ENCODE measurements around the gene CCDC187. TPM values are rescaled to one million over a fixed set of nuclear protein-coding genes. Genes with fewer than 3 reads are reported as not detected.

CCDC187 gene
- total RNA-seq, 2 experiments from 2014 or later: 0.07 TPM; not detected in 1

DNA sequence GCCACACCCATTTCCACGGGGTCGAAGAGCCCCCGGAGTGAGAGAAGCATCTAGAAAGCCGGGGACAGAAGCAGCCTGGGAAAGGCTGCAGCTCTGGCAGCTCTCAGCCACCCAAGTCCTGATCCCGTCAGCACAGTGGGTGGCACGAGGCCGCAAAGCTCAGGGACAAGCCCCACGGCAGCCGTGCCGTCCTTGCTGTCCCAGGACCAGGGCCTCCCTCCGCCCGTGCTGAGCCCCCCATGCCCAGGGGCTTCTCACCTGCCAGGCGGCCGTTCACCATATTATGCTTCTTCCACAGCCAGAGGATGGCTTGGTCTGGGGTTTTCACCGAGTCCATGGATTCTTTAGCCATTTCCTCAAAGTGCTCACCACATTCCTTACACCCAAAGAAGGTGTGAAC is 92.9 kb downstream of the CCDC187 start:
- H3K9me3 Mint-ChIP-seq: no peaks in the 10 kb centered on the region
- ATAC-seq: no peak
- DNase-seq: no peak
- POLR2A ChIA-PET: no interaction called here
- no peak overlapping the region for H3K27ac Mint-ChIP-seq
- peaks cover 35% of the 10 kb centered on the region for H3K36me3 Mint-ChIP-seq (ENCODE audit: low read depth)
- no peak overlapping the region for H3K4me3 Mint-ChIP-seq
- intact Hi-C loops (cut with micrococcal nuclease): no loop called here
- no peaks in the 10 kb centered on the region for H3K4me1 Mint-ChIP-seq (ENCODE audit: low read depth)
- CTCF ChIA-PET: no interaction called here
- TF ChIP-seq, protein P1, sequence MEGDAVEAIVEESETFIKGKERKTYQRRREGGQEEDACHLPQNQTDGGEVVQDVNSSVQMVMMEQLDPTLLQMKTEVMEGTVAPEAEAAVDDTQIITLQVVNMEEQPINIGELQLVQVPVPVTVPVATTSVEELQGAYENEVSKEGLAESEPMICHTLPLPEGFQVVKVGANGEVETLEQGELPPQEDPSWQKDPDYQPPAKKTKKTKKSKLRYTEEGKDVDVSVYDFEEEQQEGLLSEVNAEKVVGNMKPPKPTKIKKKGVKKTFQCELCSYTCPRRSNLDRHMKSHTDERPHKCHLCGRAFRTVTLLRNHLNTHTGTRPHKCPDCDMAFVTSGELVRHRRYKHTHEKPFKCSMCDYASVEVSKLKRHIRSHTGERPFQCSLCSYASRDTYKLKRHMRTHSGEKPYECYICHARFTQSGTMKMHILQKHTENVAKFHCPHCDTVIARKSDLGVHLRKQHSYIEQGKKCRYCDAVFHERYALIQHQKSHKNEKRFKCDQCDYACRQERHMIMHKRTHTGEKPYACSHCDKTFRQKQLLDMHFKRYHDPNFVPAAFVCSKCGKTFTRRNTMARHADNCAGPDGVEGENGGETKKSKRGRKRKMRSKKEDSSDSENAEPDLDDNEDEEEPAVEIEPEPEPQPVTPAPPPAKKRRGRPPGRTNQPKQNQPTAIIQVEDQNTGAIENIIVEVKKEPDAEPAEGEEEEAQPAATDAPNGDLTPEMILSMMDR (IDR thresholded peaks at IDR 0.05): no peak
- H3K27me3 Mint-ChIP-seq: peaks cover under 1% of the 10 kb centered on the region

DNA sequence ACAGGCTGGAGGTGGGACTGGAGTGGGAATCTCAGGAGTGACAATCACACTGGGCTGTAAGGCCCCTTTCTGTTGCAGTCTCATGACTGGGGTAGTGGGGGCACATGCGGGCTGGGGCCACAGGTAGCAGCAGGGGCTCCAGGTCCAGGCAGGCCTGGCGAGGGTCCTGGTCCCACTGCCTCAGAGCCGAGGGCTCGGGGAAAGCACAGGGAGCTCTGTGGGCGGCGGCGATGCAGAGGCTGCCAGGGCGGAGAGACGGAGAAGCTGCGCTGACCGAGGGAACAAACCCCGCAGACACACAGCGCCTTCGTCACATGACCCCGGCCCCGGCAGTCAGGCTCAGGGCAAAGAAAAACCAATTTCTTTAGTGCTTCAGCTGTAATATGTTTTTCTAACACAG is 93.6 kb downstream of the CCDC187 start:
- no peaks in the 10 kb centered on the region for H3K9me3 Mint-ChIP-seq
- no peak for ATAC-seq
- intact Hi-C loops (cut with micrococcal nuclease): no loop called here
- H3K4me3 Mint-ChIP-seq: no peak overlapping the region
- no peaks in the 10 kb centered on the region for H3K4me1 Mint-ChIP-seq (ENCODE audit: low read depth)
- peaks cover 29% of the 10 kb centered on the region for H3K36me3 Mint-ChIP-seq (ENCODE audit: low read depth)
- TF ChIP-seq, protein P1 (IDR thresholded peaks at IDR 0.05): no peak
- H3K27ac Mint-ChIP-seq: no peak overlapping the region
- no peak for DNase-seq
- peaks cover 1% of the 10 kb centered on the region for H3K27me3 Mint-ChIP-seq
- ChIA-PET CTCF (no interaction called here), POLR2A (no interaction called here)

DNA sequence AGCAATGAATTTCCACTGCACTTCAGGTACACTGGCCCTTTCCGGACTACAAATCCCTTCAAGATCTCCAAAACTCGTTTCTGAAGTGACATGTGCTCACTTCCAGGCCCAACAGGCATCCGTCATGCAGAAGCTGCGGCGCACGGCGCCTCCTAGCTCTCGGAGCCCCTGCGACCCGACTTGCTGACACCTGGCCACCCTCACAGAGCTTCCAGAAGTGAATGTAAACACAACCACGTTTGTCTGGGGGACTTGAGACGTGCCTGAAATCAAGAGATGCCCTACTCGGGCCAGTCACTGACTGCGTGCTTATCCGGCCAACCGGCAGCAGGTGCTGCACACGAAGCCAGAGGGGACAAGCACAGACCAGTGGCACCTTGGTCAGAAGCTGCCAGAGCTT is 94.1 kb downstream of the CCDC187 start:
- peaks cover 1% of the 10 kb centered on the region for H3K27me3 Mint-ChIP-seq
- H3K4me3 Mint-ChIP-seq: no peak overlapping the region
- intact Hi-C loops (cut with micrococcal nuclease): no loop called here
- peaks cover 25% of the 10 kb centered on the region for H3K36me3 Mint-ChIP-seq (ENCODE audit: low read depth)
- H3K9me3 Mint-ChIP-seq: no peaks in the 10 kb centered on the region
- no peaks in the 10 kb centered on the region for H3K4me1 Mint-ChIP-seq (ENCODE audit: low read depth)
- POLR2A ChIA-PET: no interaction called here
- TF ChIP-seq, protein P1 (IDR thresholded peaks at IDR 0.05): no peak
- CTCF ChIA-PET: no interaction called here
- ATAC-seq: no peak
- DNase-seq: no peak
- no peak overlapping the region for H3K27ac Mint-ChIP-seq

DNA sequence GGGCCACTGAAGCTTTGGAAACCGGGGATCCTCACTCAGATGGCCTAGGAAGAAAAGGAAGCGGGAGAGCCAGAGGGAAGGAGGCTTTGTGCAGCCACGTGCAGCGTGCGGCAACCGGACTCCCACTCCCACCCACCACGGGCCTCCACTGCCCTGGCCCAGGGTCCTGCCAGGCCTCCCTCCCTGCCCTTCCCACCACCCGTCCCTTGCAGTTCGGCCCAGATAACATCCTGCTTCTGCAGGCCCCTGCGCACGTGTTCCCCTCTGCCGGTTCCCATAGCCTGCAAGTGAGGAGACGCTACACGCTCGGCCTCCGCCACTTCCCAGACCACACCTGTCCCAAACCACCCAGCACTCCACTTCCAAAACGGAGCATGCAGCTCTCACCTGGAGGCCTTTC is 94.7 kb downstream of the CCDC187 start:
- ChIA-PET POLR2A (no interaction called here), CTCF (no interaction called here)
- H3K36me3 Mint-ChIP-seq (ENCODE audit: low read depth): peaks cover 19% of the 10 kb centered on the region
- ATAC-seq (no peak), DNase-seq (no peak)
- no peak overlapping the region for H3K4me3 Mint-ChIP-seq
- TF ChIP-seq, protein P1 (IDR thresholded peaks at IDR 0.05): no peak
- no peak overlapping the region for H3K27ac Mint-ChIP-seq
- H3K27me3 Mint-ChIP-seq: peaks cover 3% of the 10 kb centered on the region
- H3K9me3 Mint-ChIP-seq: no peaks in the 10 kb centered on the region
- intact Hi-C loops (cut with micrococcal nuclease): no loop called here
- H3K4me1 Mint-ChIP-seq (ENCODE audit: low read depth): no peaks in the 10 kb centered on the region

DNA sequence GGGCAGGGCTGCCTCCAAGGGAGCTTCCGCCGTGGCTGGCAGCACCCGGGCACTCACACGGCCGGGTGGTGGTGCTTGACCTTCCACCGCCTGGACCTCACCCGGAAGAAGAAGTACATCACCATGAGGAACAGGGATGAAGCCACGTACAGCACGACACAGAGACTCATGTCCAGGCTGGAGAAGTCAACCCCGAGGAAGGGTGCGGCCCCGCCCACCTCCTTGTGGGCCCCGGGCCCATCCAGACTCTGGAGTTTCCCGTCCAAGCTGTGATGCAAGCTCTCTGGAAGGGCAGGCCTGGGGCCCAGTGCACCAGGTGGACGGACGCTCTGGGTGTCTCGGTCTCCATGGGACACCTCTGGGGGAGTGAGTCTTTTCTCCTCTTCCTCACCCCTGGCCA is 95.2 kb downstream of the CCDC187 start:
- peaks cover 14% of the 10 kb centered on the region for H3K36me3 Mint-ChIP-seq (ENCODE audit: low read depth)
- ChIA-PET CTCF (no interaction called here), POLR2A (no interaction called here)
- no peak overlapping the region for H3K4me3 Mint-ChIP-seq
- no peak overlapping the region for H3K27ac Mint-ChIP-seq
- ATAC-seq: no peak
- no peaks in the 10 kb centered on the region for H3K9me3 Mint-ChIP-seq
- no peak for DNase-seq
- TF ChIP-seq, protein P1 (IDR thresholded peaks at IDR 0.05): no peak
- no peaks in the 10 kb centered on the region for H3K4me1 Mint-ChIP-seq (ENCODE audit: low read depth)
- intact Hi-C loops (cut with micrococcal nuclease): no loop called here
- H3K27me3 Mint-ChIP-seq: peaks cover 7% of the 10 kb centered on the region
